Lung (tissue), 12 donors: ENCODE results near the gene CD276. TPM values are rescaled to one million over a fixed set of nuclear protein-coding genes. Genes with fewer than 3 reads are reported as not detected.
"Not testable (repeated sequence)": the region's sequence is repeated elsewhere in the genome, so short reads cannot be mapped to it uniquely, and the experiment has no call there.

ENCODE experiments used
- ATAC-seq: fragments of 200-7000 bp; cut with Tn5 transposase; one replicate; pipeline ENCODE4 v1.9.1; 2020; ENCODE audit warnings: moderate number of reproducible peaks; ENCODE audit not compliant: insufficient read depth, low FRiP score
- DNase-seq, 3 donors: peaks; one replicate each; pipeline ENCODE4 v3.0.0-alpha.2; 2013 to 2017
- H3K27ac ChIP-seq, 2 donors: one replicate each; pipeline ENCODE4 v1.5.1; 2013; ENCODE audit warnings: mild to moderate bottlenecking in 2 of 2, moderate library complexity in 2 of 2, control low read depth in 1 of 2, inconsistent platforms in 1 of 2, low read depth in 1 of 2, low read length in 1 of 2
- H3K27me3 ChIP-seq, 3 donors: one replicate each; pipeline ENCODE4 v1.5.1; 2013; ENCODE audit warnings: low read length in 2 of 3; ENCODE audit not compliant: control insufficient read depth in 3 of 3, insufficient read depth in 3 of 3
- H3K36me3 ChIP-seq, 4 donors: one replicate each; pipeline ENCODE4 v1.5.1; 2013; ENCODE audit warnings: low read length in 4 of 4, mild to moderate bottlenecking in 1 of 4, moderate library complexity in 1 of 4; ENCODE audit not compliant: control insufficient read depth in 4 of 4, insufficient read depth in 4 of 4
- H3K4me1 ChIP-seq, 5 donors: one replicate each; pipeline ENCODE4 v1.5.1; 2013; ENCODE audit warnings: low read length in 5 of 5, mild to moderate bottlenecking in 2 of 5, moderate library complexity in 1 of 5; ENCODE audit not compliant: control insufficient read depth in 5 of 5, insufficient read depth in 5 of 5
- H3K4me3 ChIP-seq: one replicate; pipeline ENCODE4 v1.5.1; 2013; ENCODE audit warnings: mild to moderate bottlenecking, control low read depth, moderate library complexity
- H3K9ac ChIP-seq, 2 donors: one replicate each; pipeline ENCODE4 v1.5.1; 2013; ENCODE audit warnings: low read length in 2 of 2, control low read depth in 1 of 2; ENCODE audit not compliant: insufficient read depth in 1 of 2
- H3K9me3 ChIP-seq, 4 donors: one replicate each; pipeline ENCODE4 v1.5.1; 2013; ENCODE audit warnings: low read length in 3 of 4, mild to moderate bottlenecking in 1 of 4, moderate library complexity in 1 of 4; ENCODE audit not compliant: control insufficient read depth in 4 of 4, insufficient read depth in 3 of 4
- WGBS, 2 donors: extraction: QIAGEN DNeasy Blood & Tissue Kit; methylation state at CpG; one replicate each; pipeline ENCODE4 v1.1.7; 2013; 5-methylcytosine and 5-hydroxymethylcytosine counted together
- polyA plus RNA-seq, 2 donors: library from polyadenylated mRNA; stranded (reverse); fragments of 200-250 nt; gene quantifications; one replicate each; pipeline ENCODE4 v1.2.1, GENCODE V29; 2013
- total RNA-seq, 2 donors: library from RNA; depleted of rRNA in 1 of 2; stranded (reverse); fragments of >200 nt in 1 of 2; gene quantifications; one replicate each; pipeline ENCODE4 v1.2.1, GENCODE V29; 2014 to 2021
- TF ChIP-seq, protein P1 (sequence below): IDR thresholded peaks from 2 replicates; pipeline ENCODE4 v1.5.1; 2012; ENCODE audit warnings: mild to moderate bottlenecking; ENCODE audit errors: control extremely low read depth, extremely low read depth
- donor health status: control.
- donor health status: control.
- donor health status: Bipolar disorder and iron deficiency.
- donor health status: healthy.
- donor health status: DM: yes; HTN: yes; CAD: no.

CD276 gene
- total and polyA plus RNA-seq, 4 donors = 33.8 to 71.1 (median 37.1) TPM

DNA sequence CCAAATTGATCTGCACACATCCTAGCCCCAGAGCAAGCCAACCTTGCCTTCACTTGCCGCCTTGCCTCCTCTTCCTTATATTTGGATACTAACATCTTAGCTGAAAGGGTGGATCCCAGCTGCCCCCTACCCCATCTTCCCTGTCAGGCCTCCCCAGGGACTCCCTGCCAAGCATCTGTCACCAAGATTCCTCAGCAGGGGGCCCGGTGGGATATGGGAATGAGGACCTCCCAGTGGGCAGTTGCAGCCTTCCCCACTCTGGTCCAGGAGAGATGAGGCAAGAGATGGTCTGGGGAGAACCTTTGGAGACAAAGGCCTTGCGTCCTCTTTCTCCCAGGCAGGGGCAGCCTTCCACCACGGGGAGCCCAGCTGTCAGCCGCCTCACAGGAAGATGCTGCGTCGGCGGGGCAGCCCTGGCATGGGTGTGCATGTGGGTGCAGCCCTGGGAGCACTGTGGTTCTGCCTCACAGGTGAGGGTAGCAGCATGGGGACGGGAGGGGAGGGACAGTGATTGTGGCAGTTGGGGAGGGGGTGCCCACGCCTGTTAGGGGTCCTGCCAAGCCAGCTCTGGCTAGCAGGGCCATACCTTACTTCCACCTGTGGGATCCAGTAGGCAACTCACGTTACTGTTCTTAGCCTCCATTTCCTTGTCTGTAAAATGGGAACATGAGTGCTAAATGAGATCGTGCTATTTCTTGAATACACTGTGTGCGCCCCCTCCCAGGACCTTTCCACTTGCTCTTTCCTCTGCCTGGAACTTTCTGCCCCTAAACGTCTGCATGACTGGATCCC is 15.3 kb downstream of the CD276 start:
- DNase-seq (no peak), ATAC-seq (no peak)
- Histone ChIP-seq H3K36me3 (peaks cover 0 to 11% (median 9%) of the 10 kb centered on the region in 4 donors), H3K27ac (no peak overlapping the region), H3K4me1 (peaks cover 7 to 23% (median 17%) of the 10 kb centered on the region in 5 donors), H3K9ac (no peak overlapping the region), H3K9me3 (no peaks in the 10 kb centered on the region), H3K27me3 (no peaks in the 10 kb centered on the region), H3K4me3 (no peak overlapping the region)
- TF ChIP-seq, protein P1, sequence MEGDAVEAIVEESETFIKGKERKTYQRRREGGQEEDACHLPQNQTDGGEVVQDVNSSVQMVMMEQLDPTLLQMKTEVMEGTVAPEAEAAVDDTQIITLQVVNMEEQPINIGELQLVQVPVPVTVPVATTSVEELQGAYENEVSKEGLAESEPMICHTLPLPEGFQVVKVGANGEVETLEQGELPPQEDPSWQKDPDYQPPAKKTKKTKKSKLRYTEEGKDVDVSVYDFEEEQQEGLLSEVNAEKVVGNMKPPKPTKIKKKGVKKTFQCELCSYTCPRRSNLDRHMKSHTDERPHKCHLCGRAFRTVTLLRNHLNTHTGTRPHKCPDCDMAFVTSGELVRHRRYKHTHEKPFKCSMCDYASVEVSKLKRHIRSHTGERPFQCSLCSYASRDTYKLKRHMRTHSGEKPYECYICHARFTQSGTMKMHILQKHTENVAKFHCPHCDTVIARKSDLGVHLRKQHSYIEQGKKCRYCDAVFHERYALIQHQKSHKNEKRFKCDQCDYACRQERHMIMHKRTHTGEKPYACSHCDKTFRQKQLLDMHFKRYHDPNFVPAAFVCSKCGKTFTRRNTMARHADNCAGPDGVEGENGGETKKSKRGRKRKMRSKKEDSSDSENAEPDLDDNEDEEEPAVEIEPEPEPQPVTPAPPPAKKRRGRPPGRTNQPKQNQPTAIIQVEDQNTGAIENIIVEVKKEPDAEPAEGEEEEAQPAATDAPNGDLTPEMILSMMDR = no peak
- 80 to 85% methylated on average over 14 of the region's 14 CpGs for WGBS, 2 donors

DNA sequence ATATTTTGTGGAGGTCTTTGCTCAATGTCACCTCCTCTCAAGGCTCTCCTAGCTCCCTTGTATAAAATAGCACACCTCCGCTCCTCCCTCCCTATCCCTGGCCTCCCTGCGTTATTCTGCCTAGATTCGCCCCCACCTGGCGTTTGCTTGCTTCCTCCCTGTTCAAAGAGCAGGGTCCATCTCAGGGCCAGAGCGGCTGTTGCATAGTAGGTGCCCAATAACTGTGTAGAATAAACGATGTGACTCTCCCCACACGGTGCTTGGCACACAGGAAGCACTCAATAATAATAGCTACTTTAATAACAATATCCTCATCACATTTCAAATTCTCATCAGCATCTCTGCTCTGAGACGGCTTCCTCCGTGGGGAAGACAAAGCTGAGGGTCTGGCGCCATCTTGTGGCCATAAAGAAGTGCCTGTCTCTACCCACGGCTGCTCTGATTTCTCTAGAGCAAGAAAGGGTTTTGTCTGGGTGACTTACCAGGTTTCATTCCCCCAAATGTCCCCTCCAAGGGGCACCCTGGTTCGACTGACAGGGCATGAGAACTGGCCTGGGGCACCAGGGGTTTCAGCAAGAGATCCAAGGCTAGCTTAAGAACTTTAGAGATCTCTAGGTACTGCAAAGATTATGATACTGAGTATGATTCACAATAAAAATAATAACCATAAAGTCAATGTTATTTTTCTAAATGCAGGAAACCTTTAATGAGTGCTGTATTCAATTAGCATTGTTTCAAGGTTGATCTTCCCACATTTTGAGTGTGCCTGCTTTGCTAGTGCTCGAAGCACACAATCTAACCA is 16.1 kb downstream of the CD276 start:
- no peak for ATAC-seq
- H3K4me3 ChIP-seq = no peak overlapping the region
- peaks cover 0 to 16% (median 9%) of the 10 kb centered on the region in 4 donors for H3K36me3 ChIP-seq
- no peak overlapping the region for H3K9ac ChIP-seq
- H3K9me3 ChIP-seq = no peaks in the 10 kb centered on the region
- H3K27me3 ChIP-seq = no peaks in the 10 kb centered on the region
- peaks cover 0 to 18% (median 13%) of the 10 kb centered on the region in 5 donors for H3K4me1 ChIP-seq
- H3K27ac ChIP-seq = no peak overlapping the region
- TF ChIP-seq, protein P1 = peak; percentile 96
- peak; percentile 83 to 90 (median 88) for DNase-seq
- 32% methylated on average over 13 of the region's 13 CpGs for WGBS, 2 donors

- DNase-seq, H3K27ac ChIP-seq, ATAC-seq, H3K4me1 ChIP-seq, H3K4me3 ChIP-seq, H3K27me3 ChIP-seq, H3K9ac ChIP-seq, H3K9me3 ChIP-seq: not testable (repeated sequence)
- peaks cover 0 to 27% (median 18%) of the 10 kb centered on the region in 4 donors for H3K36me3 ChIP-seq
- 91 to 92% methylated on average over 19 to 33 of the region's 33 CpGs for WGBS, 2 donors
Measured at GRCh38 chr15:73702311-73703239, 18.4 kb downstream of the CD276 start.

- H3K36me3 ChIP-seq = peaks cover 0 to 36% (median 21%) of the 10 kb centered on the region in 4 donors
- not testable (repeated sequence) for H3K4me3 ChIP-seq, H3K9me3 ChIP-seq, ATAC-seq, H3K27ac ChIP-seq, H3K4me1 ChIP-seq, H3K9ac ChIP-seq, DNase-seq, H3K27me3 ChIP-seq
- 92% methylated on average over 23 of the region's 23 CpGs for WGBS, 2 donors
Measured at GRCh38 chr15:73703601-73704000, 19.4 kb downstream of the CD276 start.

- H3K27me3 ChIP-seq, H3K9ac ChIP-seq, DNase-seq, H3K9me3 ChIP-seq, H3K4me1 ChIP-seq, H3K4me3 ChIP-seq, H3K27ac ChIP-seq: not testable (repeated sequence)
- H3K36me3 ChIP-seq = peaks cover 0 to 39% (median 21%) of the 10 kb centered on the region in 4 donors
- ATAC-seq = peak; percentile 16
- WGBS, 2 donors = 72 to 84% methylated on average over 21 to 23 of the region's 23 CpGs
Measured at GRCh38 chr15:73704142-73704868, 20.1 kb downstream of the CD276 start.
